Esophagus muscularis mucosa (tissue), 4 donors: ENCODE data around the gene OSBPL1A.

Source experiments
- EP300 ChIP-seq: sonication (generic); formaldehyde crosslinking; IDR thresholded peaks from one replicate; pipeline ENCODE4 v1.6.1; 2017; ENCODE audit warnings: antibody characterized with exemption
- POLR2A ChIP-seq: fragments of 450-650 bp; IDR thresholded peaks from one replicate; pipeline ENCODE4 v1.6.1; 2017; ENCODE audit warnings: antibody characterized with exemption, moderate library complexity, mild to moderate bottlenecking, low read depth
- POLR2AphosphoS5 ChIP-seq, 2 donors: sonication (generic); formaldehyde crosslinking; IDR thresholded peaks; one replicate each; pipeline ENCODE4 v1.6.1; 2017; ENCODE audit warnings: antibody characterized with exemption in 2 of 2
- TF ChIP-seq, protein P1 (sequence below), 3 experiments: fragments of 200-600 bp in 2 of 3; fragments of 450-650 bp in 1 of 3; sonication (generic) in 2 of 3; IDR thresholded peaks; one replicate each; pipeline ENCODE4 v1.5.1; 2017 to 2019; ENCODE audit warnings: antibody characterized with exemption in 3 of 3, mild to moderate bottlenecking in 2 of 3, moderate library complexity in 1 of 3

GRCh38 chr18:24293254-24293653 lies 104.4 kb downstream of the OSBPL1A start:
- TF ChIP-seq POLR2A = no peak
- TF ChIP-seq, protein P1, sequence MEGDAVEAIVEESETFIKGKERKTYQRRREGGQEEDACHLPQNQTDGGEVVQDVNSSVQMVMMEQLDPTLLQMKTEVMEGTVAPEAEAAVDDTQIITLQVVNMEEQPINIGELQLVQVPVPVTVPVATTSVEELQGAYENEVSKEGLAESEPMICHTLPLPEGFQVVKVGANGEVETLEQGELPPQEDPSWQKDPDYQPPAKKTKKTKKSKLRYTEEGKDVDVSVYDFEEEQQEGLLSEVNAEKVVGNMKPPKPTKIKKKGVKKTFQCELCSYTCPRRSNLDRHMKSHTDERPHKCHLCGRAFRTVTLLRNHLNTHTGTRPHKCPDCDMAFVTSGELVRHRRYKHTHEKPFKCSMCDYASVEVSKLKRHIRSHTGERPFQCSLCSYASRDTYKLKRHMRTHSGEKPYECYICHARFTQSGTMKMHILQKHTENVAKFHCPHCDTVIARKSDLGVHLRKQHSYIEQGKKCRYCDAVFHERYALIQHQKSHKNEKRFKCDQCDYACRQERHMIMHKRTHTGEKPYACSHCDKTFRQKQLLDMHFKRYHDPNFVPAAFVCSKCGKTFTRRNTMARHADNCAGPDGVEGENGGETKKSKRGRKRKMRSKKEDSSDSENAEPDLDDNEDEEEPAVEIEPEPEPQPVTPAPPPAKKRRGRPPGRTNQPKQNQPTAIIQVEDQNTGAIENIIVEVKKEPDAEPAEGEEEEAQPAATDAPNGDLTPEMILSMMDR (IDR thresholded peaks at IDR 0.05) = no peak
- TF ChIP-seq EP300 = no peak
- no peak for TF ChIP-seq POLR2AphosphoS5 (IDR thresholded peaks at IDR 0.05)
